Nephron (organoid): Measurements from ENCODE around the gene TTC34.

ENCODE experiments used
- H3K27ac Mint-ChIP-seq, 3 experiments: 2 replicates each; pipeline ENCODE4 v1.8.0; 2020; ENCODE audit warnings: mixed read lengths in 3 of 3, mild to moderate bottlenecking in 2 of 3, moderate library complexity in 1 of 3
- H3K27me3 Mint-ChIP-seq: 2 replicates; pipeline ENCODE4 v1.8.0; 2021; ENCODE audit warnings: low read depth, mild to moderate bottlenecking, moderate library complexity, mixed read lengths
- H3K36me3 Mint-ChIP-seq: 2 replicates; pipeline ENCODE4 v1.8.0; 2020; ENCODE audit warnings: low read depth, mixed read lengths
- H3K4me1 Mint-ChIP-seq: 2 replicates; pipeline ENCODE4 v1.8.0; 2020; ENCODE audit warnings: mixed read lengths
- H3K4me3 Mint-ChIP-seq, 3 experiments: 2 replicates each; pipeline ENCODE4 v1.8.0; 2020; ENCODE audit warnings: mild to moderate bottlenecking in 3 of 3, mixed read lengths in 3 of 3, moderate library complexity in 2 of 3
- H3K9me3 Mint-ChIP-seq: 2 replicates; pipeline ENCODE4 v1.8.0; 2020; ENCODE audit warnings: mixed read lengths
- TF ChIP-seq, protein P1 (sequence below), 3 experiments: fragments of 200-600 bp; sonication (generic); IDR thresholded peaks; one replicate each; pipeline ENCODE4 v1.5.0; 2021; ENCODE audit warnings: antibody characterized with exemption in 3 of 3; ENCODE audit not compliant: unreplicated experiment in 3 of 3

TTC34 gene

DNA sequence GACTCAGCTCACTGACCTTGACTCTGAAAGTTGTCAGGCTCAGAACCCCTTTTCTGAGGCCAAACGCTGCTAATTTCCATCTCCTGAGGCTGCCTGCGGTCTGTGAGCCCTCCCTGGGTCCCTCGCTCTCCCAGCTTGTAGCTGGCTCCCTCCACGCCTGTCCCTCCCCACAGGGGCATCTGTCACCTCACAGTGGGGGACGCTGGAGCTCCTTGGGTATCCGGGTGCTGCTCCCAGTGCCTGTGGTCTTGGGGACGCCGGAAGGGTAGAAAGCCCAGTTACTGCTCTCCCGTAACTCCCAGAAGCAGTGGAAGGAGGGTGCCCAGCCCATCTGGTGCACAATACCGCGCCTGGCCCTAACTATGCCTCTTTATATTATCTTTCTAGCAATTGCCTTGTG is 155.7 kb downstream of the TTC34 start:
- Mint-ChIP-seq H3K4me3 (peak overlapping the region; percentile 54 to 66 (median 56)), H3K27me3 (peaks cover 5% of the 10 kb centered on the region)
- TF ChIP-seq, protein P1, sequence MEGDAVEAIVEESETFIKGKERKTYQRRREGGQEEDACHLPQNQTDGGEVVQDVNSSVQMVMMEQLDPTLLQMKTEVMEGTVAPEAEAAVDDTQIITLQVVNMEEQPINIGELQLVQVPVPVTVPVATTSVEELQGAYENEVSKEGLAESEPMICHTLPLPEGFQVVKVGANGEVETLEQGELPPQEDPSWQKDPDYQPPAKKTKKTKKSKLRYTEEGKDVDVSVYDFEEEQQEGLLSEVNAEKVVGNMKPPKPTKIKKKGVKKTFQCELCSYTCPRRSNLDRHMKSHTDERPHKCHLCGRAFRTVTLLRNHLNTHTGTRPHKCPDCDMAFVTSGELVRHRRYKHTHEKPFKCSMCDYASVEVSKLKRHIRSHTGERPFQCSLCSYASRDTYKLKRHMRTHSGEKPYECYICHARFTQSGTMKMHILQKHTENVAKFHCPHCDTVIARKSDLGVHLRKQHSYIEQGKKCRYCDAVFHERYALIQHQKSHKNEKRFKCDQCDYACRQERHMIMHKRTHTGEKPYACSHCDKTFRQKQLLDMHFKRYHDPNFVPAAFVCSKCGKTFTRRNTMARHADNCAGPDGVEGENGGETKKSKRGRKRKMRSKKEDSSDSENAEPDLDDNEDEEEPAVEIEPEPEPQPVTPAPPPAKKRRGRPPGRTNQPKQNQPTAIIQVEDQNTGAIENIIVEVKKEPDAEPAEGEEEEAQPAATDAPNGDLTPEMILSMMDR (IDR thresholded peaks at IDR 0.05; ENCODE audit: unreplicated experiment in 3 of 3) = no peak

DNA sequence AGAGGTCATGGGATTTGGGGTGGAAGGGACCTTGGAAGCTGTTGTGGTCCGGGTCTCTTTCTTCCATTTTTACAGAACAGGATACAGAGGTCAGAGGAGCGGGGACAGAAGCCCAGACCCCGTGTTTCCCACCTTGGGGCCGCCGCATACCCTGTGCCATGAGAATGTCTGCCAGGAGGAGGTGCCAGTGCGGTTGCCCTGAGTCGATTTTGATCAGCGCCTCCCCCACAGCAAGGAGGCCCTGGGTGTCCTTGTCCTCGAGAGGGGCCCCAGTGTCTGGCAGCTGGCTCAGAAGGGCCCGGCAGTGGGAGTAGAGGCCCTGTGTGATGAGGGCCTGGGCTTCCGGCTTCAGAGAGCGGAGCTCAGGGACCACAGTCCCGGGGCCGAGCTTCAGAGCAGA is 156.3 kb downstream of the TTC34 start:
- peaks cover 4% of the 10 kb centered on the region for H3K36me3 Mint-ChIP-seq
- TF ChIP-seq, protein P1 (IDR thresholded peaks at IDR 0.05; ENCODE audit: unreplicated experiment in 3 of 3) = no peak
- H3K27me3 Mint-ChIP-seq = peaks cover 5% of the 10 kb centered on the region
- no peak overlapping the region for H3K4me3 Mint-ChIP-seq
- H3K9me3 Mint-ChIP-seq = peaks cover 17% of the 10 kb centered on the region
- no peak overlapping the region for H3K27ac Mint-ChIP-seq
- peaks cover 5% of the 10 kb centered on the region for H3K4me1 Mint-ChIP-seq

More for the DNA sequence above, 155.7 kb downstream of the TTC34 start:
- peaks cover 5% of the 10 kb centered on the region for H3K4me1 Mint-ChIP-seq
- no peak overlapping the region for H3K27ac Mint-ChIP-seq
- H3K9me3 Mint-ChIP-seq = peaks cover 17% of the 10 kb centered on the region
- peaks cover 4% of the 10 kb centered on the region for H3K36me3 Mint-ChIP-seq

DNA sequence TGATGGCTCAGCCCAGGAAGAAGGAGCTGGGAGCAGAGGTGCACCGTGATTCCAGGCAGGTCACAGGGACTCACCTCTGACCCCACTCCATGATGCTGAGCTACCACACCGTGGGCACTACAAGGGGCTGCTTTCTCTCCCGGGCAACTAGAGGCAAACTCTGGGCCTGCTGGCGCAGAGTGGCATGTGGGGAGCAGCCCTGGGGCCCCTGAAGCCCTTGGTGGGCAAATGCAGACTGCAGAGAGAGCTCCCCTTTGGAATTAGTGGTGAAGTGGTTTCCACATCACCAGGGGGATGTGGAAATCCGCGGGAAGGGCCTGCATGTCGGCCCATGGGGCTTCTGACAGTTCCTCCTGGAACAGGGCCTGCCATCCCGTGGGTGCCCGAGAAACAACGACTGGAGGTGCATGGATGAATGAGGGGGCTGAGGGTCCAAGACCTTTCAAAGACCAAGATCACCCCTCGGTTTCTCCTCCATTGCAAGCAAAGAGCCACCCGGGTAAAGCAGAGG is 156.8 kb downstream of the TTC34 start:
- Mint-ChIP-seq H3K4me1 (peaks cover 5% of the 10 kb centered on the region), H3K27me3 (peaks cover 5% of the 10 kb centered on the region), H3K4me3 (peak overlapping the region in 2 of 3 experiments; percentile 84 to 87), H3K27ac (no peak overlapping the region), H3K36me3 (peaks cover 4% of the 10 kb centered on the region), H3K9me3 (peaks cover 17% of the 10 kb centered on the region)
- TF ChIP-seq, protein P1 (IDR thresholded peaks at IDR 0.05; ENCODE audit: unreplicated experiment in 3 of 3) = no peak

DNA sequence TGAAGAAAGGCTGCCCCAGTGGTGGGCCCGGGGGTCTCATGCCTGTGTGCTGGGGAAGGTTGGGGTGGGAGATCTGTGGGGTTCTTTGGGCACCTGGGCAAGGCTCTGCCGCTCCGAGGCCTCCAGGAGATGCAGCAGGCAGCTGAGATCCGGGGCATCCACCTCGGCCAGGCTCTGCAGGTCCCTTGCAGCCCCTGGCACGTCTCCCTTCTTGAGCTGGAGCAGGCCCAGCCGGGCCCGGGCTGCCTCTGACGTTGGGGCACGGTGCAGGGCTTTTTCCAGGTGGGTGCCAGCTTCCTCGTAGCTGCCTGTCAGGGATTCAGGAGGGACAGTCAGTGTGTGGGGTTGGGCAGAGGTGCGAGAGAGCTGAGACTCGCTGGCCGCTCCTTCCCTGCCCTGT is 157.3 kb downstream of the TTC34 start:
- Mint-ChIP-seq H3K36me3 (peaks cover 4% of the 10 kb centered on the region), H3K4me1 (peaks cover 5% of the 10 kb centered on the region), H3K4me3 (peak overlapping the region; percentile 84 to 87 (median 85)), H3K9me3 (peaks cover 17% of the 10 kb centered on the region), H3K27me3 (peaks cover 5% of the 10 kb centered on the region), H3K27ac (no peak overlapping the region)
- TF ChIP-seq, protein P1 (IDR thresholded peaks at IDR 0.05; ENCODE audit: unreplicated experiment in 3 of 3) = no peak

DNA sequence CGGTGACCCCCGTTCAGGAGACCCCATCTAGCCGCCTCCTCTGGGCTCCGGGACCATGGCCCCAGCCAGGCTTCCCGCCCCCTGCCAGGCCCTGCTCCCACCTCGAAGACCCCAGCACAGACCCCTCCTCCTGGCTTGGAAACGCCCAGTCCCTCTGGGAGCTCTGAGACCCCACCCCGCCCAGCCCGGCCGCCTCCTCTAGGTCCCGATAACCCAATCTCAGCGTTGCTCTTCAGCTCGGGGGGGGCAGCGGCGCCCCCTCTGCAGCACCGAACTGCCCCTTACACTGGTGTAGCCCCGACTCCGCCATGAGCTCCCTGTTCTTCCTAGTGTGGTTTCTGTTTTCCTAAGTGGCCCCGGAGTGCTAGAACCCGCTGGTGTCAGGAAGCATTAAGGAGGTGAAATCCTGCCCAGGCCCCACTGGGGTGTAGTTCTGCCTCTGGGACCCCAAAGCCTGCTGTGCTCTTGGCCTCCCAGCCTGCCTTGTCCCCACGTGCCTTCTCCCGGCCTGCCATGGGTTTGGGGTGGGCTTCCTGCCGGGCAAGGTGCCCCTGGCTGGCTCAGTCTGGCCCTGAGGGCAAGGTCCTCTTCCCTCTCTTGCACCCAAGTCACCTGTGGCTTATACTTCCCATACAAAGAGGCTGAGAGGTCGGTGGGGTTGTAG is 157.9 kb downstream of the TTC34 start:
- peaks cover 8% of the 10 kb centered on the region for H3K27me3 Mint-ChIP-seq
- TF ChIP-seq, protein P1 (IDR thresholded peaks at IDR 0.05; ENCODE audit: unreplicated experiment in 3 of 3) = no peak
- peaks cover 4% of the 10 kb centered on the region for H3K36me3 Mint-ChIP-seq
- peaks cover 5% of the 10 kb centered on the region for H3K4me1 Mint-ChIP-seq
- peaks cover 17% of the 10 kb centered on the region for H3K9me3 Mint-ChIP-seq
- H3K27ac Mint-ChIP-seq = peak overlapping the region in 1 of 3 experiments; percentile 64
- H3K4me3 Mint-ChIP-seq = peak overlapping the region; percentile 84 to 87 (median 85)
